HepG2 (cell line): Measurements from ENCODE around the gene OR52L1. TPM values are rescaled to one million over a fixed set of nuclear protein-coding genes. Genes with fewer than 3 reads are reported as not detected.

Experiments used
- ATAC-seq: fragments of 200-7000 bp; cut with Tn5 transposase; 3 replicates; pipeline ENCODE4 v1.9.1; 2020; ENCODE audit warnings: mild to moderate bottlenecking, moderate library complexity
- BruUV-seq: library from RNA; stranded (reverse); fragments of 400-500 nt; replicated peaks from 2 replicates; lab custom pipeline; 2021; lab: Mats Ljungman, UMichigan
- CTCF ChIA-PET: fragments of 300-600 bp; formaldehyde crosslinking; extraction: SDS; loops from one replicate; lab custom pipeline; 2021; ENCODE audit warnings: low total read pairs, inconsistent platforms, low intra/inter-chr PET ratio; lab: Yijun Ruan, JAX
- POLR2A ChIA-PET: fragments of 350-600 bp; sonication (Branson Sonifier 250); formaldehyde crosslinking; loops from one replicate; lab custom pipeline; 2020; ENCODE audit warnings: antibody characterized with exemption, inconsistent platforms; lab: Yijun Ruan, JAX
- DNase-seq: peaks from one replicate; pipeline ENCODE4 v3.0.0-alpha.2; 2015; ENCODE audit warnings: low spot score
- FAIRE-seq: peaks from 3 replicates; lab custom pipeline; 2011; peaks lifted over from hg19 to GRCh38; lab: Jason Lieb, UNC
- H2AFZ ChIP-seq: one replicate; pipeline ENCODE4 v1.6.1; 2011; ENCODE audit warnings: low read length, inconsistent platforms
- H3K27ac ChIP-seq: fragments of 300-600 bp; 3 replicates; pipeline ENCODE4 v1.8.0; 2011; ENCODE audit warnings: mixed run types, mild to moderate bottlenecking, mixed read lengths, low read length, inconsistent platforms; ENCODE audit not compliant: insufficient read depth; ENCODE audit errors: extremely low read length
- H3K27me3 ChIP-seq, 2 experiments: fragments of 200-600 bp in 1 of 2; 2 replicates in 1 of 2; 3 replicates in 1 of 2; pipeline versions ENCODE4 v1.6.0 to v1.8.0; 2011; ENCODE audit warnings: low read length in 2 of 2, mild to moderate bottlenecking in 2 of 2, moderate library complexity in 2 of 2, inconsistent platforms in 1 of 2; ENCODE audit not compliant: insufficient read depth in 2 of 2, control insufficient read depth in 1 of 2
- H3K36me3 ChIP-seq, 2 experiments: fragments of 200-600 bp in 1 of 2; replicated peaks in 1 of 2; 2 replicates in 1 of 2; 3 replicates in 1 of 2; pipeline versions ENCODE4 v1.5.1 to v1.8.0; 2011; ENCODE audit warnings: low read length in 2 of 2, inconsistent platforms in 1 of 2; ENCODE audit not compliant: insufficient read depth in 2 of 2, control insufficient read depth in 1 of 2
- H3K4me1 ChIP-seq: 2 replicates; pipeline ENCODE4 v1.5.1; 2012; ENCODE audit warnings: low read length, inconsistent platforms; ENCODE audit not compliant: insufficient read depth
- H3K4me2 ChIP-seq: 2 replicates; pipeline ENCODE4 v1.6.0; 2011; ENCODE audit warnings: low read depth, low read length, inconsistent platforms
- H3K4me3 ChIP-seq, 3 experiments: fragments of 200-600 bp in 1 of 3; sonication (generic), shearing (Covaris generic) in 1 of 3; replicated peaks in 1 of 3; 2 replicates each; pipeline ENCODE4 v1.5.1; 2011 to 2016; ENCODE audit warnings: low read length in 3 of 3, inconsistent platforms in 2 of 3, low read depth in 2 of 3, mild to moderate bottlenecking in 2 of 3, control low read depth in 1 of 3, mixed read lengths in 1 of 3; ENCODE audit not compliant: insufficient read depth in 1 of 3
- H3K79me2 ChIP-seq: one replicate; pipeline ENCODE4 v1.6.1; 2011; ENCODE audit warnings: low read length, inconsistent platforms; ENCODE audit not compliant: insufficient read depth
- H3K9ac ChIP-seq: 2 replicates; pipeline ENCODE4 v1.6.0; 2011; ENCODE audit warnings: mild to moderate bottlenecking, low read depth, low read length, inconsistent platforms; ENCODE audit not compliant: insufficient read depth
- H3K9me3 ChIP-seq: 2 replicates; pipeline ENCODE4 v1.5.1; 2012; ENCODE audit warnings: mild to moderate bottlenecking, low read length
- H4K20me1 ChIP-seq: 2 replicates; pipeline ENCODE4 v1.6.0; 2011; ENCODE audit warnings: inconsistent platforms, mild to moderate bottlenecking, low read length, moderate library complexity; ENCODE audit not compliant: insufficient read depth
- ARID2 ChIP-seq: sonication (generic); formaldehyde crosslinking; IDR thresholded peaks from 2 replicates; pipeline ENCODE4 v1.8.1; 2022; ENCODE audit warnings: mild to moderate bottlenecking, missing genetic modification reagents, borderline replicate concordance
- ATF7 ChIP-seq, 2 experiments: fragments of 450-650 bp in 1 of 2; sonication (generic) in 1 of 2; formaldehyde crosslinking in 1 of 2; IDR thresholded peaks; 2 replicates each; pipeline versions ENCODE4 v1.4.0 to v1.6.1; 2016 to 2020; ENCODE audit warnings: antibody characterized with exemption in 1 of 2, mild to moderate bottlenecking in 1 of 2, missing genetic modification reagents in 1 of 2
- HCFC1 ChIP-seq: fragments of 150-350 bp; IDR thresholded peaks from 2 replicates; pipeline ENCODE4 v1.6.1; 2014; ENCODE audit warnings: low read depth, low read length
- HES4 ChIP-seq: sonication (generic); formaldehyde crosslinking; IDR thresholded peaks from 2 replicates; pipeline ENCODE4 v1.9.0; 2021; ENCODE audit warnings: mild to moderate bottlenecking, missing genetic modification reagents, borderline replicate concordance
- MTA3 ChIP-seq: sonication (generic); formaldehyde crosslinking; IDR thresholded peaks from 2 replicates; pipeline ENCODE4 v1.4.0; 2020; ENCODE audit warnings: missing genetic modification reagents
- U2AF2 ChIP-seq: fragments of 200-400 bp; formaldehyde crosslinking; IDR thresholded peaks from 2 replicates; pipeline ENCODE4 v1.6.1; 2017; ENCODE audit warnings: low read depth, mild to moderate bottlenecking, low read length
- ZNF367 ChIP-seq: sonication (generic); formaldehyde crosslinking; IDR thresholded peaks from 2 replicates; pipeline ENCODE4 v1.4.0; 2020; ENCODE audit warnings: missing genetic modification reagents, borderline replicate concordance
- ZNF460 ChIP-seq: sonication (generic); formaldehyde crosslinking; IDR thresholded peaks from 2 replicates; pipeline ENCODE4 v1.5.1; 2020; ENCODE audit warnings: missing genetic modification reagents, mild to moderate bottlenecking, borderline replicate concordance
- ZNF510 ChIP-seq: sonication (generic); formaldehyde crosslinking; IDR thresholded peaks from 2 replicates; pipeline ENCODE4 v1.4.0; 2020; ENCODE audit warnings: low read depth, mild to moderate bottlenecking, missing genetic modification reagents
- ZNF737 ChIP-seq: sonication (generic); formaldehyde crosslinking; IDR thresholded peaks from 2 replicates; pipeline ENCODE4 v1.5.0; 2020; ENCODE audit warnings: missing genetic modification reagents, mild to moderate bottlenecking, borderline replicate concordance
- ZNF747 ChIP-seq: sonication (generic); formaldehyde crosslinking; IDR thresholded peaks from 2 replicates; pipeline ENCODE4 v1.8.1; 2023; ENCODE audit warnings: missing genetic modification reagents, mild to moderate bottlenecking, borderline replicate concordance
- WGBS: methylation state at CpG from one replicate; pipeline ENCODE4 v1.1.6; 2017; ENCODE audit warnings: low lambda C conversion rate; 5-methylcytosine and 5-hydroxymethylcytosine counted together
- in situ Hi-C: cut with HindIII; loops from 2 replicates; pipeline ENCODE4 v1.10.0; 2017; ENCODE audit warnings: low pct_unique_long_range_greater_than_20kb; ENCODE audit not compliant: extremely low pct_ligation_motif_present
- intact Hi-C: fragments of 100-400 bp; cut with micrococcal nuclease; formaldehyde crosslinking; loops from one replicate; pipeline ENCODE4 v1.10.0; 2022; ENCODE audit not compliant: unreplicated experiment
- polyA plus RNA-seq, 8 experiments: library from polyadenylated mRNA; depleted of rRNA in 3 of 8; stranded (reverse) in 7 of 8; unstranded in 1 of 8; fragments of >200 nt; fragmentation: Illumina TruSeq in 4 of 8; extraction: Trizol in 4 of 8; gene quantifications; 2 replicates each; pipeline versions ENCODE4 v1.2.1 to v1.2.3, GENCODE V29; 2011 to 2016; ENCODE audit warnings: low read depth in 4 of 8, missing spikeins in 1 of 8, mixed read lengths in 1 of 8; ENCODE audit not compliant: insufficient read depth in 1 of 8
- total RNA-seq, 5 experiments: library from RNA; depleted of rRNA; stranded (reverse); fragments of >200 nt; fragmentation: Illumina TruSeq; extraction: Trizol; gene quantifications; 2 replicates each; pipeline ENCODE4 v1.2.3, GENCODE V29; 2016; ENCODE audit warnings: low read depth in 1 of 5
- TF ChIP-seq, protein P1 (sequence below): sonication (generic); formaldehyde crosslinking; IDR thresholded peaks from 2 replicates; pipeline ENCODE4 v1.4.0; 2020; ENCODE audit warnings: missing genetic modification reagents
- TF ChIP-seq, protein P2 (sequence below): IDR thresholded peaks from 2 replicates; pipeline ENCODE4 v1.6.1; 2016; ENCODE audit warnings: missing compliant biosample characterization, missing genetic modification reagents, borderline replicate concordance
- TF ChIP-seq, protein P3 (sequence below): sonication (generic); formaldehyde crosslinking; IDR thresholded peaks from 2 replicates; pipeline ENCODE4 v1.4.0; 2020; ENCODE audit warnings: low read depth, mild to moderate bottlenecking, missing genetic modification reagents

Gene OR52L1
- total and polyA plus RNA-seq, 2 of the 13 experiments (the other 11 are each of a cell fraction or from before 2014, with no cell fraction given): not detected

DNA sequence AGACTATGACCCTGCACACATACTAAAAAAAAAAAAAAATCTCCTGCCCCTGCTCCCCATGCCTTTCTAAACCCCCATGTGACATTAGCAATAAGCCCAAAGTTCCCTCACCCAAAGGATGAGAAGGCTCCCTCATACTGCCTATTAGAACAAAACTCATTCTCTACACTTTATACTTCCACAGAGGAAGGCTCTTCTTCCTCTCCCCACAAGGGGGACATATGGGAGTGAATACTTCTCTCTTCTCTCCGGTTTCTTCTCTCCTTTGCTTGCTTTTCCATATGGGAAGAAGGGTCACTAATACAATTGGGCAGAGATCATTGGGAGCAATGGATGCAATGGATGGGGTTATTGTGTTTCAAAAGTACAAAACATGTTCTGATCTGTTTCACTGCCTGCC is 3.3 kb downstream of the OR52L1 start (continued):
- TF ChIP-seq HCFC1 (no peak), ZNF460 (CRISPR knock-in tag) (no peak)

DNA sequence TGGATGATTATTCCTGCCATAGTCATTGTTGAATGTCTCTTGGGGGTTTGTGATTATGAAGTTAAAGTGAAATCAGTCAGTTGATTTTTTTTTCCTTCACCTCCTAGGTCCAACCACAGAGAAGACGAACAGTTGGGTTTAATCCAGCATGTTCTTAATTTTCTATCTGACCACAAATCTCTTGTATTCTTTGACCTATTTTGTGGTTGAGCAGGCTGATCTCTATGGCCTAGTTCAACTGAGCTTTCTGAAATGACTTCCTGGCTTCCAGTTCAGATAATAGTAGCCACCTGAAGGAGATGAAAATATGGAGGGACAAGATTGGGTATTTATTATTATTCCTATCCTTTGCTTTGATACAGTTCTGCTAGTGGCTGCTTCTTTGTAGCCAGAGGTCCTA is 13.3 kb downstream of the OR52L1 start:
- in situ Hi-C loops: no loop called here
- H3K27ac ChIP-seq: no peak overlapping the region
- no peaks in the 10 kb centered on the region for H3K79me2 ChIP-seq
- no peaks in the 10 kb centered on the region for H4K20me1 ChIP-seq
- no peaks in the 10 kb centered on the region for H3K36me3 ChIP-seq
- POLR2A ChIA-PET: no interaction called here
- no peaks in the 10 kb centered on the region for H3K9me3 ChIP-seq
- intact Hi-C loops: no loop called here
- no peak for ATAC-seq
- BruUV-seq: no TSS peak
- TF ChIP-seq ZNF747 (no peak), ATF7 (IDR thresholded peaks at IDR 0.05) (no peak), ATF7 (CRISPR knock-in tag; IDR thresholded peaks at IDR 0.05) (no peak)
- TF ChIP-seq, protein P1, sequence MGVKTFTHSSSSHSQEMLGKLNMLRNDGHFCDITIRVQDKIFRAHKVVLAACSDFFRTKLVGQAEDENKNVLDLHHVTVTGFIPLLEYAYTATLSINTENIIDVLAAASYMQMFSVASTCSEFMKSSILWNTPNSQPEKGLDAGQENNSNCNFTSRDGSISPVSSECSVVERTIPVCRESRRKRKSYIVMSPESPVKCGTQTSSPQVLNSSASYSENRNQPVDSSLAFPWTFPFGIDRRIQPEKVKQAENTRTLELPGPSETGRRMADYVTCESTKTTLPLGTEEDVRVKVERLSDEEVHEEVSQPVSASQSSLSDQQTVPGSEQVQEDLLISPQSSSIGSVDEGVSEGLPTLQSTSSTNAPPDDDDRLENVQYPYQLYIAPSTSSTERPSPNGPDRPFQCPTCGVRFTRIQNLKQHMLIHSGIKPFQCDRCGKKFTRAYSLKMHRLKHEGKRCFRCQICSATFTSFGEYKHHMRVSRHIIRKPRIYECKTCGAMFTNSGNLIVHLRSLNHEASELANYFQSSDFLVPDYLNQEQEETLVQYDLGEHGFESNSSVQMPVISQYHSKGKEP (CRISPR knock-in tag): no peak
- 10% methylated on average over 1 of the region's 1 CpG for WGBS
- FAIRE-seq: no peak
- no peaks in the 10 kb centered on the region for H3K4me1 ChIP-seq
- H3K4me3 ChIP-seq: no peak overlapping the region
- CTCF ChIA-PET: no interaction called here
- H3K4me2 ChIP-seq: no peak overlapping the region
- no peak for DNase-seq
- H2AFZ ChIP-seq: no peak overlapping the region
- no peak overlapping the region for H3K9ac ChIP-seq
- H3K27me3 ChIP-seq: no peaks in the 10 kb centered on the region; a peak in 1 of 5 replicates

DNA sequence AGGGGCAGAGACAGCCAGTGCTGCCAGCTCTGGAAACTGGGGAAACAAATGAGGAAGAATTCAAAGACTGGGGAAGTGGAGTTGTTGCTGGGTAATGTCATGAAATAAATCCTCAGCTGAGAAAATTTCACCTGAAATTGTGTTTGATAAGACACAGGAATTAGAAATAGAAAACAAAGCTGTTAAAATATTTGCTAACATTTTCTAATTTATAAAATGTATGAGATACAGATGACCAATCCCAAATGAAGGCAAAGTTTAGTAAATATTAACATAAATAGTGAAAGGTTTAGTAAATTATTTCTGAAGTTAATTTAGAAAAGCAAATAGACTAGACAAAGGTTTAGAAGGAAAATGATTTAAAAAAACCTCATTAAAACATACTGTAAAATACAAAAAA is 18.4 kb downstream of the OR52L1 start, which contains the start of gene OR56A5:
TSS of gene OR56A5 (minus strand) at position 101 of the 400 bp plus-strand sequence. CDS start at position 101, 0 bp downstream.
- Histone ChIP-seq H3K27ac (no peak within 1 kb of the TSS), H3K36me3 (no peaks in the 10 kb centered on the region), H3K4me1 (no peaks in the 10 kb centered on the region), H3K79me2 (no peaks in the 10 kb centered on the region), H2AFZ (no peak within 1 kb of the TSS), H3K27me3 (no peaks in the 10 kb centered on the region), H3K9me3 (peaks cover 6% of the 10 kb centered on the region; the same call in 1 of the 2 replicates), H4K20me1 (no peaks in the 10 kb centered on the region), H3K9ac (no peak within 1 kb of the TSS), H3K4me2 (no peak within 1 kb of the TSS), H3K4me3 (no peak within 1 kb of the TSS)
- ATAC-seq (no peak), DNase-seq (no peak), FAIRE-seq (no peak)
- POLR2A ChIA-PET: no interaction called here
- CTCF ChIA-PET: no interaction called here
- BruUV-seq: no TSS peak
- in situ Hi-C loops (no loop called here), intact Hi-C loops (no loop called here)
- TF ChIP-seq ZNF747 (no peak), ZNF510 (CRISPR knock-in tag) (no peak), HES4 (CRISPR knock-in tag) (no peak), ARID2 (CRISPR knock-in tag) (no peak), U2AF2 (no peak), ZNF737 (CRISPR knock-in tag) (no peak), MTA3 (CRISPR knock-in tag) (no peak), ZNF367 (no peak)
- TF ChIP-seq, protein P2, sequence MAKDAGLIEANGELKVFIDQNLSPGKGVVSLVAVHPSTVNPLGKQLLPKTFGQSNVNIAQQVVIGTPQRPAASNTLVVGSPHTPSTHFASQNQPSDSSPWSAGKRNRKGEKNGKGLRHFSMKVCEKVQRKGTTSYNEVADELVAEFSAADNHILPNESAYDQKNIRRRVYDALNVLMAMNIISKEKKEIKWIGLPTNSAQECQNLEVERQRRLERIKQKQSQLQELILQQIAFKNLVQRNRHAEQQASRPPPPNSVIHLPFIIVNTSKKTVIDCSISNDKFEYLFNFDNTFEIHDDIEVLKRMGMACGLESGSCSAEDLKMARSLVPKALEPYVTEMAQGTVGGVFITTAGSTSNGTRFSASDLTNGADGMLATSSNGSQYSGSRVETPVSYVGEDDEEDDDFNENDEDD (CRISPR knock-in tag): no peak
- TF ChIP-seq, protein P3, sequence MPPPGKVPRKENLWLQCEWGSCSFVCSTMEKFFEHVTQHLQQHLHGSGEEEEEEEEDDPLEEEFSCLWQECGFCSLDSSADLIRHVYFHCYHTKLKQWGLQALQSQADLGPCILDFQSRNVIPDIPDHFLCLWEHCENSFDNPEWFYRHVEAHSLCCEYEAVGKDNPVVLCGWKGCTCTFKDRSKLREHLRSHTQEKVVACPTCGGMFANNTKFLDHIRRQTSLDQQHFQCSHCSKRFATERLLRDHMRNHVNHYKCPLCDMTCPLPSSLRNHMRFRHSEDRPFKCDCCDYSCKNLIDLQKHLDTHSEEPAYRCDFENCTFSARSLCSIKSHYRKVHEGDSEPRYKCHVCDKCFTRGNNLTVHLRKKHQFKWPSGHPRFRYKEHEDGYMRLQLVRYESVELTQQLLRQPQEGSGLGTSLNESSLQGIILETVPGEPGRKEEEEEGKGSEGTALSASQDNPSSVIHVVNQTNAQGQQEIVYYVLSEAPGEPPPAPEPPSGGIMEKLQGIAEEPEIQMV (CRISPR knock-in tag): no peak
